RWPE1 (cell line): ENCODE data around the gene KCNJ8.

ENCODE experiments used
- CTCF ChIA-PET: fragments of 350-600 bp; sonication (Branson Sonifier 250); formaldehyde crosslinking; extraction: SDS; loops from one replicate; lab custom pipeline; 2021; lab: Yijun Ruan, JAX
- POLR2A ChIA-PET: fragments of 400-600 bp; formaldehyde crosslinking; extraction: SDS; loops from one replicate; lab custom pipeline; 2020; ENCODE audit warnings: antibody characterized with exemption; ENCODE audit not compliant: low non-redundant PET; lab: Yijun Ruan, JAX
- DNase-seq: peaks from one replicate; pipeline ENCODE4 v3.0.0; 2012; ENCODE audit warnings: low spot score
- H3K27ac ChIP-seq: fragments of 450-650 bp; 2 replicates; pipeline ENCODE4 v1.5.1; 2017
- TF ChIP-seq, protein P1 (sequence below): fragments of 450-650 bp; conservative IDR thresholded peaks from 2 replicates; pipeline ENCODE4 v1.5.1; 2017; ENCODE audit warnings: low read depth, mild to moderate bottlenecking

Gene KCNJ8

DNA sequence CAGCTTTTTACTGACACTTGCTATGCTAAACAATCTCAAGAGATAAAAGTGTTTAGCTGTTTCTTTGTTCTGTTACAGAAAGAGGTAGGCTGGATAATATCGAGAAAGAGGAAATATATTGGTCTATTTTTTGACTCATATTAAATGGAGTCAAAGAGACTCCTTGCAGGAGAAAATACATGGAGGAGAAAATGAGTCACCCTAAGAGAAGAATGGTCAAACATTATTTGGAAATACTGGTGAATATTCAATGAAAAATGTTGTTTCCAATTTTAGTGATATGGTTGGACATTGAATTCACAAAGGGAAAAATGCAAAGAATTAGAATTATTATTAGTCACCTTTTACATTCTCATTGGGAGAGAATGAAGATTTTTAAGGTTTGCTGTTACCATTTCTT lies 3.2 kb downstream of the KCNJ8 start:
- no peak for DNase-seq
- TF ChIP-seq, protein P1, sequence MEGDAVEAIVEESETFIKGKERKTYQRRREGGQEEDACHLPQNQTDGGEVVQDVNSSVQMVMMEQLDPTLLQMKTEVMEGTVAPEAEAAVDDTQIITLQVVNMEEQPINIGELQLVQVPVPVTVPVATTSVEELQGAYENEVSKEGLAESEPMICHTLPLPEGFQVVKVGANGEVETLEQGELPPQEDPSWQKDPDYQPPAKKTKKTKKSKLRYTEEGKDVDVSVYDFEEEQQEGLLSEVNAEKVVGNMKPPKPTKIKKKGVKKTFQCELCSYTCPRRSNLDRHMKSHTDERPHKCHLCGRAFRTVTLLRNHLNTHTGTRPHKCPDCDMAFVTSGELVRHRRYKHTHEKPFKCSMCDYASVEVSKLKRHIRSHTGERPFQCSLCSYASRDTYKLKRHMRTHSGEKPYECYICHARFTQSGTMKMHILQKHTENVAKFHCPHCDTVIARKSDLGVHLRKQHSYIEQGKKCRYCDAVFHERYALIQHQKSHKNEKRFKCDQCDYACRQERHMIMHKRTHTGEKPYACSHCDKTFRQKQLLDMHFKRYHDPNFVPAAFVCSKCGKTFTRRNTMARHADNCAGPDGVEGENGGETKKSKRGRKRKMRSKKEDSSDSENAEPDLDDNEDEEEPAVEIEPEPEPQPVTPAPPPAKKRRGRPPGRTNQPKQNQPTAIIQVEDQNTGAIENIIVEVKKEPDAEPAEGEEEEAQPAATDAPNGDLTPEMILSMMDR = no peak
- POLR2A ChIA-PET = no interaction called here
- CTCF ChIA-PET = no interaction called here
- H3K27ac ChIP-seq = no peak overlapping the region

DNA sequence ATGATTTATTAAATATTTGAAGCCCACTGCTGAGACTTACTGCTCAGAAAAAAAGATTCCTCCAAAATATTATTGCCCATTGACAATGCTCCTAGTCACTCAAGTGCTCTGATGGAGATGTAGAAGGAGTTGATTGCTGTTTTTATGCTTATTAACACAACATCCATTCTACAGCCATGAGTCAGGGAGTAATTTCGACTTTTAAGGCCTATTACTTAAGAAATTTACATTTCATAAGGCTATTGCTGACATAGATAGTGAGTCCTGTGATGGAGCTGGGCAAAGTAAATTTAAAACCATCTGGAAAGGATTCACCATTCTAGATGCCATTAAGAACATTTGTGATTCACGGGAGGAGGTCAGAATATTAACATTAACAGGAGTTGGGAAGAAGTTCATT lies 5.2 kb downstream of the KCNJ8 start:
- DNase-seq = no peak
- no peak overlapping the region for H3K27ac ChIP-seq
- TF ChIP-seq, protein P1 = no peak
- CTCF ChIA-PET = no interaction called here
- POLR2A ChIA-PET = no interaction called here

DNA sequence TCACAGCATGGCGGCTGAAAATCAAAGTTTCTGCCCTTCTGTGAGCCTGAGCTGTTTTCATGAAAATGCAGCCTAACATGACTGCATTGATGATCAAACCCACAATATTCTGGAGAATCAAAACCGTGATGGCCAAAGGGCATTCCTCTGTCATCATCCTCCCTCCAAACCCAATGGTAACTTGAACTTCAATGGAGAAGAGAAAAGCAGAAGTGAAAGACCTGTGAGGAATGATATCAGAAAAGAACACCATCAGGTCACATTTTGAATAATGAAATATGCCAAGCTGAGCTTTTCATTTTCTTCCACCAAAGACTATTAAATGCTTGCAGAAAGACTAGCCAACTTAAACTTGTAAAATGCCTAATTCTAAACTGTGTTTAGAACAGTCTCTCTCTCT lies 8.1 kb downstream of the KCNJ8 start:
- CTCF ChIA-PET = no interaction called here
- no peak for DNase-seq
- POLR2A ChIA-PET = no interaction called here
- no peak overlapping the region for H3K27ac ChIP-seq
- TF ChIP-seq, protein P1 = no peak

DNA sequence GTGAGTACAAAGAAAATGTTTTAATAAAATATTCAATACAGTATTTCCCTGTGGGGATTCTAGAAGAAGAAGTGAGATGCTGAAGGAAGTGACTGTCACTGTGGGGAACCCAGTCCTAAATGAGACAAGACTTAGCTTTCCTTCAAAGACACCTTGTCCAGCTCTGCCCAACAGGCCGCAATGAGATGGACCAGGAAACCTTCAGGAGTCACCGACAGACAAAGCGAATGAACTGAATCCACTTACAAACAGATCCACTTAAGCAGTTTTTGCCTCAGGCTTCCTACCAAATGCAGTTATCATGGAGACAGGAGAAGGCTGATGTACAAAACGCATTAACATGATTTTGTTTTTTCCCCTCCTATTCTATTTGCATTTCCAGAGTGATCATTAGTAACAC lies 9.6 kb downstream of the KCNJ8 start:
- CTCF ChIA-PET = interaction anchor here (0.7 kb wide), 2 partner anchors 26 to 30 kb away, joined by 3 read pairs; no protein-coding TSS in a partner anchor

DNA sequence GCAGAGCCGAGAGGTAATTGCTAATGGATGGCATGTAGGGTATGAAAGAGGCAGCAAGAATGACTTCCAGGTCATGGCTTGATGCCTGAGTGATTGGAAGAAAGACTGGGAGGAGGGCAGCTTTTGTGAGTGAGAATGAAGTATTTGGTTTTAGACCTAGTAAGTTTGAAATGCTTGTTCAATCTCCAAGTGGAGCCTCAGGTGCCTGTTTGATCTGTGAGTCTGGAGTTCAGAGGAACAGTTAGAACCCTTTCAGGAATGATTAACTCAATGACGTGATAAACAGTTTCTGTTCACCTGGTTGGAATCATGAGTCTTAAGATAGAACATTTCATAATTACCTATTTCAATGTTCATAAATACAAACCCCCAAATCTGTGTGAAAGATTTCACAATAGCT lies 10.4 kb downstream of the KCNJ8 start:
- TF ChIP-seq, protein P1 = no peak
- POLR2A ChIA-PET = no interaction called here
- H3K27ac ChIP-seq = no peak overlapping the region
- CTCF ChIA-PET = no interaction called here
- DNase-seq = no peak

More for the DNA sequence above, 9.6 kb downstream of the KCNJ8 start:
- POLR2A ChIA-PET = no interaction called here
- no peak for DNase-seq
- H3K27ac ChIP-seq = no peak overlapping the region
- TF ChIP-seq, protein P1 = no peak

DNA sequence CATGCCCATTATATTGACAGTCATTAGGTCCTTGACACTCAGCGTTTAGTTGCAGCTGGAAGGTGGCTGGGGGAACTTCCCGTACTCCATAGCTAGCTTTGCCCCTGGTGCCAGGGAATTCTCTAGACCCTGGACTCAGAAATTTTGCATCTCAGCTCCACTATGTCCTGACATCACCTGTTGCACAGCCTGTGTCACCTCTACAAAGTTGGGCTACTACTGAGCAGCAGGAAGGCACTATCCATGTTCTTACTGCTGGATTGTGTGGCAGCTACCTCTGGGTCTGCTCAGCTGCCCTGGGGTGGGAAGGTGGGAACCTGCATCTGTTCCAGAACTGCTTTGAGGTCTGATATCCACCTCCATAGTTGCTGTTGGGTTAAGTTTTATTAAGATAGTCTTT lies 11.0 kb downstream of the KCNJ8 start:
- DNase-seq = no peak
- ChIA-PET POLR2A (no interaction called here), CTCF (no interaction called here)
- no peak overlapping the region for H3K27ac ChIP-seq
- TF ChIP-seq, protein P1 = no peak
